Uterus (tissue), 4 donors: ENCODE measurements around the gene PRCP. TPM values are rescaled to one million over a fixed set of nuclear protein-coding genes. Genes with fewer than 3 reads are reported as not detected.

Experiments
- DNase-seq, 2 donors: peaks; one replicate each; pipeline ENCODE4 v3.0.0-alpha.2; 2019 to 2020
- H3K27ac ChIP-seq, 2 donors: fragments of 200-600 bp; sonication (generic); 1 replicate in 1 of 2; 2 replicates in 1 of 2; pipeline ENCODE4 v1.5.1; 2016 to 2018
- H3K27me3 ChIP-seq, 2 donors: fragments of 200-600 bp; sonication (generic); one replicate each; pipeline ENCODE4 v1.5.1; 2018 to 2019; ENCODE audit warnings: control low read depth in 1 of 2
- H3K36me3 ChIP-seq, 2 donors: fragments of 200-600 bp; sonication (generic); one replicate each; pipeline ENCODE4 v1.5.1; 2019; ENCODE audit warnings: control low read depth in 1 of 2
- H3K4me1 ChIP-seq, 2 donors: fragments of 200-600 bp; sonication (generic); one replicate each; pipeline ENCODE4 v1.5.1; 2018 to 2019; ENCODE audit warnings: control low read depth in 1 of 2
- H3K4me3 ChIP-seq, 2 donors: fragments of 200-600 bp; sonication (generic); 1 replicate in 1 of 2; 2 replicates in 1 of 2; pipeline ENCODE4 v1.5.1; 2018 to 2019; ENCODE audit warnings: mild to moderate bottlenecking in 1 of 2
- H3K9me3 ChIP-seq, 2 donors: fragments of 200-600 bp; sonication (generic); one replicate each; pipeline ENCODE4 v1.5.1; 2019; ENCODE audit warnings: control low read depth in 1 of 2
- POLR2A ChIP-seq, 2 donors: fragments of 450-650 bp; IDR thresholded peaks; one replicate each; pipeline ENCODE4 v1.6.1; 2016; ENCODE audit warnings: antibody characterized with exemption in 2 of 2, mild to moderate bottlenecking in 1 of 2, moderate library complexity in 1 of 2
- intact Hi-C: fragments of 100-400 bp; cut with DNase I; formaldehyde crosslinking; loops from one replicate; pipeline ENCODE4 v1.15.1; 2023; ENCODE audit warnings: low total_unique reads
- total RNA-seq, 4 donors: library from RNA; depleted of rRNA in 3 of 4; stranded (reverse); fragments of >200 nt in 3 of 4; gene quantifications; one replicate each; pipeline versions ENCODE4 v1.1.0 to v1.2.4, GENCODE V29; 2014 to 2023
- TF ChIP-seq, protein P1 (sequence below), 4 experiments: fragments of 200-600 bp in 2 of 4; fragments of 450-650 bp in 2 of 4; sonication (generic) in 2 of 4; IDR thresholded peaks; one replicate each; pipeline ENCODE4 v1.5.1; 2016 to 2019; ENCODE audit warnings: antibody characterized with exemption in 4 of 4, mild to moderate bottlenecking in 2 of 4, moderate library complexity in 1 of 4
- donor health status: DM: yes; HTN: yes; CAD: no.

The PRCP gene
- total RNA-seq, 4 donors from 2014 or later: 59.9 to 206 (median 92.3) TPM

DNA sequence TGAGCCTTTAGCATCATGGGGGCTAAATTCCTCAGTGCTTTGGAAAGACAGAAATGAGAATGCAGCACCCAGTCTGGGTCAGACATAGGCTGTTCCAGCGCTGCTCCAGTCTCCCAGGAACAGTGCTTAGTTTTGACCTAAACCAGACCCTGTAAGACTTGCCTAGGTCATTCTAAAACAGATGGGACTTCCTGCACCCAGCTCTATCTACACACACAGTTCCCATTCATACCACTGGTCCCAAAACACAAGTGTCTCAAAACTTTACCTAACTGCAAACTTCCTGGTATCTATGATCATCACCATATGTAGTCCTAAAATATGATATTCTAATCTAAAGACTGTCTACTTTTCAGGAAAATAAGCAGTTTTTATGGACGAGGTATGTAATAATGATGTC lies 37.9 kb downstream of the PRCP start:
- DNase-seq: no peak
- Histone ChIP-seq H3K27ac (no peak overlapping the region), H3K9me3 (no peaks in the 10 kb centered on the region), H3K4me1 (peaks cover 0 to 3% of the 10 kb centered on the region in 2 donors), H3K4me3 (no peak overlapping the region), H3K27me3 (no peaks in the 10 kb centered on the region), H3K36me3 (no peaks in the 10 kb centered on the region)
- TF ChIP-seq, protein P1, sequence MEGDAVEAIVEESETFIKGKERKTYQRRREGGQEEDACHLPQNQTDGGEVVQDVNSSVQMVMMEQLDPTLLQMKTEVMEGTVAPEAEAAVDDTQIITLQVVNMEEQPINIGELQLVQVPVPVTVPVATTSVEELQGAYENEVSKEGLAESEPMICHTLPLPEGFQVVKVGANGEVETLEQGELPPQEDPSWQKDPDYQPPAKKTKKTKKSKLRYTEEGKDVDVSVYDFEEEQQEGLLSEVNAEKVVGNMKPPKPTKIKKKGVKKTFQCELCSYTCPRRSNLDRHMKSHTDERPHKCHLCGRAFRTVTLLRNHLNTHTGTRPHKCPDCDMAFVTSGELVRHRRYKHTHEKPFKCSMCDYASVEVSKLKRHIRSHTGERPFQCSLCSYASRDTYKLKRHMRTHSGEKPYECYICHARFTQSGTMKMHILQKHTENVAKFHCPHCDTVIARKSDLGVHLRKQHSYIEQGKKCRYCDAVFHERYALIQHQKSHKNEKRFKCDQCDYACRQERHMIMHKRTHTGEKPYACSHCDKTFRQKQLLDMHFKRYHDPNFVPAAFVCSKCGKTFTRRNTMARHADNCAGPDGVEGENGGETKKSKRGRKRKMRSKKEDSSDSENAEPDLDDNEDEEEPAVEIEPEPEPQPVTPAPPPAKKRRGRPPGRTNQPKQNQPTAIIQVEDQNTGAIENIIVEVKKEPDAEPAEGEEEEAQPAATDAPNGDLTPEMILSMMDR (IDR thresholded peaks at IDR 0.05): no peak
- TF ChIP-seq POLR2A (IDR thresholded peaks at IDR 0.05): no peak
- intact Hi-C loops: no loop called here

DNA sequence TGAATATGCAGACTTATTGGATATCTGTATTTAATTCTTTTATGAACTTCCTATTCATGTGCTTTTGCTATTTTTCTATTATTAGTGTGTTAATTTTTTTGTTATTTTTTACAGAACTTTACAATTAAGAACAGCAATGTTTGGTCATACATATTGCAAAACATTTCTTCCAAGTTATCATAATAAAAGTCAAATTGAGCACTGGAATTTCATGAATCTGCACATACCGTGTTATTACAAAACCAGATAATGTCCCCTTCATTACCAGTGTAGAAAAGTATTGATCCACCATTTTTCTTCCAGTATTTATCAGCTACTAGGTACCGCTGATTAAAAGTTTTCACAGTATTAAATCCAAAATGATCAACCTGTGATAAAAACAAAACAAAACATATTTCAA lies 40.5 kb downstream of the PRCP start:
- Histone ChIP-seq H3K27ac (no peak overlapping the region), H3K9me3 (no peaks in the 10 kb centered on the region), H3K4me1 (peaks cover 0 to 3% of the 10 kb centered on the region in 2 donors), H3K36me3 (no peaks in the 10 kb centered on the region), H3K27me3 (no peaks in the 10 kb centered on the region), H3K4me3 (no peak overlapping the region)
- intact Hi-C loops: no loop called here
- TF ChIP-seq, protein P1 (IDR thresholded peaks at IDR 0.05): no peak
- no peak for TF ChIP-seq POLR2A (IDR thresholded peaks at IDR 0.05)
- DNase-seq: no peak

DNA sequence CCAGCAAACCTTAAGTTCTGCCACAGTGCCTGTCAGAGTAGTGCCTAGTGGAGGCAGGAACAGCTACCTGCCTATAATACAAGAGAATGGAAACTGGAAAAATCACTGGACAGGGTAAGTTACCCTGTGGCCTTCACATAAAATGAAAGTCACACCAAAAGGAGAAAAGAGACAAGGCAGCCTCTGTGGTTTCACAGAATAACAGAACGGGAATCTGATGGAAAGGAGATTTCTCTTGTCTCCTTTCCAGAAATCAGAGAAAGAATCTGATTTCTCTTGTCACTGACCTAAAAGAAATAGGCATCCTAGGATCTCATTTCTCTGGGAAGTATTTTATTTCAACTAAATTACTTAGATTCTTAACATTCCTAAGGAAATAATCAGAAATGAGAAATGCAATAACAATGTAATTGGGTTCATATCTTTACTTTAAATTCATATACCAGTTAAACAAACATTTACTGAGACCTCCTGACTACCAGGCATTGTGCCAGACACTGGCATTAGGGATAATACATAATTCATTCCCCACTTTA lies 41.6 kb downstream of the PRCP start:
- Histone ChIP-seq H3K9me3 (no peaks in the 10 kb centered on the region), H3K27me3 (no peaks in the 10 kb centered on the region), H3K36me3 (no peaks in the 10 kb centered on the region), H3K4me3 (no peak overlapping the region), H3K27ac (peak overlapping the region; percentile 28 to 34), H3K4me1 (peaks cover 0 to 3% of the 10 kb centered on the region in 2 donors)
- intact Hi-C loops: no loop called here
- DNase-seq: no peak
- no peak for TF ChIP-seq POLR2A (IDR thresholded peaks at IDR 0.05)
- TF ChIP-seq, protein P1 (IDR thresholded peaks at IDR 0.05): no peak

DNA sequence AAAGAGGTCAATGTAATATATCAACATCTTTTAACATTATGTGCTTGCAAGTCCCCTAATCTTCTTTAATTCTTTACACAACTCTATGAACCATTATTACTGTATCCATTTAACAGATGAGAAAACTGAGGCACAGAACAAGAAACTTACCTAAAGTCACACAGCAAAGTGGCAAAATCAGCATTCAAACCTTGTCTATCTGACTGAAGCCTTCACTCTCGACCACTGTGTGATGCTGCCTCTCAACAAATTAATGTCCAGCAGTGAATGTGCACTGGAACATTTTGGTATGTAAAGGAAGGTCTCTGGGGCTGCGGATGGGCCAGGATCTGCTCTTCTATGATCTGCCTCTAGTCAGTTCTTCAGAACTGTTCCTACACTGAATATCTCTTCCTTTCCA lies 42.1 kb downstream of the PRCP start:
- DNase-seq: no peak
- TF ChIP-seq POLR2A (IDR thresholded peaks at IDR 0.05): no peak
- TF ChIP-seq, protein P1 (IDR thresholded peaks at IDR 0.05): no peak
- H3K4me1 ChIP-seq: peaks cover 0 to 3% of the 10 kb centered on the region in 2 donors
- no peak overlapping the region for H3K4me3 ChIP-seq
- no peaks in the 10 kb centered on the region for H3K27me3 ChIP-seq
- no peaks in the 10 kb centered on the region for H3K36me3 ChIP-seq
- intact Hi-C loops: no loop called here
- peak overlapping the region; percentile 28 to 34 for H3K27ac ChIP-seq
- no peaks in the 10 kb centered on the region for H3K9me3 ChIP-seq

DNA sequence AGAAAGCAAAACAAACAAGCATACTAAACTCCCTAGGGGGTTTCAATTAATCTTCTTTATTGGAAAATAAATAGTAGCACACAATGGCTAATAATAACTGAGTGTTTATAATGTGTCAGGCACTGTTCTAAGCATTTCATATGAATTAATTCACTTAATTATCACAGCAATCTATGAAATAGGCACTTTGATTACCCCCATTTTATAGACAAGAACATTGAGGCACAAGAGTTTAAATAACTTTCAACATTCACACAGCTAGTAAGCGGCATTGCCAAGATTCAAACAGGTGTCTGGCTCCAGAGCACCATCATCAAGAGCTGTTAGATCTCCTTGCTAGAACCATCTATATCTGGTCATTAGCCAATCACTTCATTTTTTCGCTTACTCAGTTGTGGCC lies 43.1 kb downstream of the PRCP start:
- TF ChIP-seq, protein P1 (IDR thresholded peaks at IDR 0.05): no peak
- TF ChIP-seq POLR2A (IDR thresholded peaks at IDR 0.05): no peak
- H3K36me3 ChIP-seq: no peaks in the 10 kb centered on the region
- DNase-seq: no peak
- H3K9me3 ChIP-seq: no peaks in the 10 kb centered on the region
- H3K4me1 ChIP-seq: peaks cover 0 to 3% of the 10 kb centered on the region in 2 donors
- H3K4me3 ChIP-seq: no peak overlapping the region
- intact Hi-C loops: no loop called here
- H3K27ac ChIP-seq: no peak overlapping the region
- H3K27me3 ChIP-seq: no peaks in the 10 kb centered on the region
